H4 (cell line): ENCODE results near the gene RRAS. TPM values are rescaled to one million over a fixed set of nuclear protein-coding genes. Genes with fewer than 3 reads are reported as not detected.

Source experiments
- DNase-seq: peaks from one replicate; pipeline ENCODE4 v3.0.0-alpha.2; 2015; ENCODE audit warnings: low spot score
- total RNA-seq: library from RNA; depleted of rRNA; stranded (reverse); fragments of >200 nt; shearing (Covaris generic); gene quantifications from 2 replicates; pipeline ENCODE4 v1.2.3, GENCODE V29; 2014; rRNA removed

Gene RRAS
- 21.5 and 22.7 TPM in 2 replicates for total RNA-seq

- peak; percentile 100 for DNase-seq
These were observed at the start of gene RRAS for GRCh38 chr19:49640113-49640898. Gene RRAS, minus strand, starts transcription at chr19:49640143. Its CDS starts 45 bp downstream, at chr19:49640098.

GRCh38 chr19:49689133-49690078 is 49.5 kb upstream of the RRAS start, which contains the start of gene ADM5:
Gene ADM5, plus strand, starts transcription at chr19:49689594. Its CDS starts 244 bp downstream, at chr19:49689838.
- DNase-seq: no peak

GRCh38 chr19:49688531-49689132 is 48.7 kb upstream of the RRAS start:
- DNase-seq: no peak

DNA sequence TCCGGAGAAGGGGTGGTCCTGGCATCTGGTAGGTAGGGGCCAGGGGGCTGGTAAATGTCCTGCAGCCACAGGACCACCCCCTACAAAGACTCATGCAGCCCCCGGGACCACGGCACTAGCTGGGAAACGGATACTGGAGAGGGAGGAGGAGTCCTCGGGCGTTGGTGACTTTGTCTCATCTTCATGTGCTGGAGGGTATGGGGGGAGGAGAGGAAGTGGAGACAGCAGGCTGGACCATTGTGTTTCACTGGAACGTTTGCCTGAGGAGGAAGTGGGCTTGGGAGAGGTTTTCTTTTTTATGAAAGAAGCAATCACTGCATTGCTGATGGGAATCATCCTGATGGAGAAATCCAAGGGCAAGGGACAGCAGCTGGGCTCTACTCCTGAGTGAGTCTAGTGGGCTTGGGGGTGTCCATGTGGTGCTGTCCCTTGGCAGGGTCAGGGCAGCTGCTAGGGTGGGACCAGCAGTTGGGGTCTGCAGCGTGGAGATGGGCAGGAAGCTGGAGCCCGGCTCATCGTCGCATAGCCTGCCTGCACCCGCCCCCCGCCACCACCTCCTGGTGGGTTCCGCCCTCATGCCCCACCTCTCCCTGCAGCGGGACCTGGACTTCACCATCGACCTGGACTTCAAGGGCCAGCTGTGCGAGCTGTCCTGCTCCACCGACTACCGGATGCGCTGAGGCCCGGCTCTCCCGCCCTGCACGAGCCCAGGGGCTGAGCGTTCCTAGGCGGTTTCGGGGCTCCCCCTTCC is 47.8 kb upstream of the RRAS start:
- no peak for DNase-seq

GRCh38 chr19:49687150-49687549 is 47.2 kb upstream of the RRAS start:
- no peak for DNase-seq

DNA sequence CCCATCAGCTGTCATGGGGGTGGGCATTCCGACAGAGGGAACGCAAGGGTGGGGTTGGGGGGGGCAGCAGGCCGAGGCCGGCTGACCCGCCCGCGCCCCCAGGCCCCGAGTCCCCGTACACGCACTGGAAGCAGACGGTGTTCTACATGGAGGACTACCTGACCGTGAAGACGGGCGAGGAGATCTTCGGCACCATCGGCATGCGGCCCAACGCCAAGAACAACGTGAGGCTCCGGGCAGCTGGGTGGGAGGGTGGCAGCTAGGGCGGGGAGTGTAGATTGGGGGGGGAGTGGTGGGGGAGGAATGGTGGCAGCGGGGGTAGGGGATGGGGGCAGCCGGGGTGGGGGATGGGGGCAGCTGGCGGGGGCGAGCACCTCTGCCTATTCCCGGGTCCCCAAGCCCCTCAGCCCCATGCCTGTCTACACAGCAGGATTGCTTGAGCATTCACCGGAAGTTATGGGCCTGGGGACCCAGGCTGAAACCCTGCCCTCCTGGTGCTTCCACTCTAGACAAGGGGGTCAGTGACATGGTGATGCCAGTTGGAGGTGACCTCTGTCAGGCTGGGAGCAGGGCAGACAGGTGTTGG is 46.7 kb upstream of the RRAS start:
- DNase-seq: no peak

DNA sequence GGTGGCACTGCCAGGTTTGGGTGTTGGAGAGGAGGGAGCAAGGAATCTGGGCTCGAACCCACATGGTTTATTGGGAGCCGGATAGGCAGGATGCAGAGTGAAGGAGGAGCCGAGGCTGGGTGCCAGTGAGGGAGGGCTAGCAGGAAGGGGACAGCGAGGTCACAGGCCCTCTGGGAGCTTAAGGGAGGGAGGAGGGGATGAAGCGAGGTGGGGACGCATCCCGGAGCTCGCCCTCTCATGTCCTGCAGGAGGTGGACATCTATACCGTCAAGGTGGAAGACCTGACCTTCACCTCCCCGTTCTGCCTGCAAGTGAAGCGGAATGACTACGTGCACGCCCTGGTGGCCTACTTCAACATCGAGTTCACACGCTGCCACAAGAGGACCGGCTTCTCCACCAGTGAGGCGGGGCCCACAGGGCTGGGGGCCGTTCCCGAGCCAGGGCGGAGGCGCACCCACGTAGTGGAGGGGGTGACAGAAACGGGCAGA is 45.9 kb upstream of the RRAS start:
- DNase-seq: no peak

DNA sequence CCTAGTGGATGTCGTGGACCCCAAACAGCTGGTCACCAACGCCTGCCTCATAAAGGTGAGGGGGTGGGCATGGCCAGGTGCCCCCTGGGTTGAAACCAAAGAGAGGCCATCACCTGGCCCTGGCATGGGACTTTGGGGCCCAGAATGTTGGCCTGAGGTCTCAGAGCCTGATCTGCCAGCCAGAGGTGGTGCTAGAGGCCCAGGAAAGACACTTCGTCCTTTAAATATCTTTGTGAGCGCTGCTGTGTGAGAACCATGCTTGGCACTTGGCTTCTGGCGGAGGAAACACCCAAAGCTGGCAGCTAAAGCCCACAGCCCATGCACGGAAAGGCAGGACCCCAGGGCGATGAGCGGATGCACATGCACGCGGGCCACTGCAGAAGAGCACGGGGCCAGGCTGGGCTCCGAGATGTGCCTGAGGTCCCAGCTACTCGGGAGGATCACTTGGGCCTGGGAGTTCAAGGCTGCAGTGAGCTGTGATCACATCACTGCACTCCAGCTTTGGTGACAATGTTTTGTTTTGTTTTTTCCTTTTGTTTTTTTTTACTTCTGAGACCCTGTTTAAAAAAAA is 45.1 kb upstream of the RRAS start:
- DNase-seq: no peak

DNA sequence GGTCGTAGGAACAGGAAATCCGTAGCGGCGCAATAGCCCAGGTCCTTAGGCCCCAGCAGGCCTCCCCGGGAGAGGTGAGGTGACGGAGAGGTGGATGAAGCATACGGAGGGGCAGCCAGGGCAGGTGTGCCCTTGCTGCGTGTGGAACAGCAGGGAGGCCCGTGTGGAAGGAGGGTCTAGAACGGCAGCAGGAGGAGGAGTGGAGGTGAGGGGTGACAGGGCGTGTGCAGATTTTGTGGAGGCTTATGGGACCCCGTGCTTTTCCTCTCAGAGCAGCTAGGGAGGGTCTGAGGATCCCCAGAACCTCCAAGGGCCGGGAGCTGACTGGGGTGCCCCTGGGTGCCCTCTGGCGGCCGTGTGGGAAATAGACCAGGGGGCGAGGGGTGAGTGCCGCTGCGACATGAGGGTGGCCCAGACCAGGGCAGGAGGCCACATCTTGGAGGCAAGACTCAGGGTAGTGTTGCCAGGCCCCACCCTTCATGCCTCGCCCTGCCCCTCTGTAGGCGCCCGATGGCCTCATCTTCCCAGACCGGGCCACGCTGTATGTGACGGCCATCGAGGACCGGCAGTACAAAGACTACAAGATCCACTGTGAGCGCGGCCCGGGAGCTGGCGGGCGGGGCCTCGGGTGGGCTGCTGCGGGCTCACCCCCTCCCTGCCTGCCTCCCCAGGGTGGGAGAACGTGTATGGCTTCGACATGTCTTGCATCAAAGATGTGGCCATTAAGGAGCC is 44.5 kb upstream of the RRAS start:
- no peak for DNase-seq

DNA sequence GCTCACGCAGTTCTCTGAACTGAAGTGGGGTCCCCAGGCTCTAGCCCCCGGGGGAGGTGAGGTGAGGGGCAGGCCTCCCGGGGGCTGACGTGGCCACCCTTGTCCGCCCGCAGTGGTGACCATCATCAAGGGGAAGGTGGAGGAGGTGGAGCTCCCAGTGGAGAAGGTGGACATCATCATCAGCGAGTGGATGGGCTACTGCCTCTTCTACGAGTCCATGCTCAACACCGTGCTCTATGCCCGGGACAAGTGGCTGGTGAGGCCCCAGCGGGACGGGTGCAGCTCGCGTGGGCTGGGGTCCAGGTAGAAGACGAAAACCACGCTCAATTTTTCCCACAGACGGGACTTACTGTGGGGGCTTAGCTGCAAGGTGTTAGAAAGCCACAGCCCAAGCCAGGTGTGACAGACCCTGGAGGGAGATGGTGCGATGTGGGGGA is 43.9 kb upstream of the RRAS start:
- no peak for DNase-seq

GRCh38 chr19:49682274-49682673 is 42.3 kb upstream of the RRAS start:
- no peak for DNase-seq

GRCh38 chr19:49681830-49682229 is 41.9 kb upstream of the RRAS start:
- no peak for DNase-seq

DNA sequence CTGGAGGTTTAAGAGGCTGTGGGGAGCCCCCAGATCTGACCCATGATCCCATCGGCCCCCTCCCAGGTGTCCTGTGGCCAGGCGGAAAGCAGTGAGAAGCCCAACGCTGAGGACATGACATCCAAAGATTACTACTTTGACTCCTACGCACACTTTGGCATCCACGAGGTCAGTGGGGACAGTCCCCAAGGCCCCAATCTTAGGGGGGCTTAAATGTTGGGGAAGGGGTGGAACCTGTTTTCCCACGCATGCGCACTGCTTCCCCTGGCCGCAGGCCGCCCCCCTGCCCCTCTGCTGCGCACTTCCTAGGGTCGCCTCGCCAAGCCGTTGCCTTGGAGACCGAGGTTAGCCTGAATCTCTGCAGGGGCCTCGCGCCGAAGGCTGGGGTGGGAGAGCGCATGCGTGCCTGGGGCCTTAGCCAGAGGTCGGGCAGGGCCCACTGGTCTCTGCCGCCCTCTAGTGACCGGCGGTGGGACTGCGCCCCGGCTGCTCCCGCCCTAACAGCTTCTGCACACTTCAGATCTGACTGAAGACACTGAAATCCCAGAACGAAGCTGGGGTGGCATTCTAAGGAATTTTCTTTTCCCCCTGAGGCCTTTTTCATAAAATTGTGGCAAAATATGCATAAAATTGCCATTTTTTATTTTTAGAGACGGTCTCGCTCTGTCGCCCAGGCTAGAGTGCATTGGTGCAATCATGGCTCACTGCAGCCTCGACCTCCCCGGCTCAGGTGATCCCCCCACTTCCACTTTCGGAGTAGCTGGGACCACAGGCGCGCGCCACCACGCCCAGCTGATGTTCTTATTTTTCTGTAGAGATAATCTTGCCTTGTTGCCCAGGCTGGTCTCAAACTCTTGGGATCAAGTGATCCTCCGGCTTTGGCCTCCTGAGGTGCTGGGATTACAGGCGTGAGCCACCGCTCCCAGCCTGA is 40.7 kb upstream of the RRAS start:
- peak; percentile 83 for DNase-seq

- DNase-seq: no peak
These were observed 39.9 kb upstream of the RRAS start for GRCh38 chr19:49679771-49680413.

GRCh38 chr19:49678985-49679770 is 39.2 kb upstream of the RRAS start:
- DNase-seq: no peak

- peak; percentile 59 for DNase-seq
These were observed 38.1 kb upstream of the RRAS start for GRCh38 chr19:49677901-49678674.
